ENCODE data around the gene SUMO2. TPM values are rescaled to one million over a fixed set of nuclear protein-coding genes. Genes with fewer than 3 reads are reported as not detected.
A peak's percentile ranks its signal among the peaks of the same experiment; 100 is the strongest.

Gene SUMO2
- total and polyA plus RNA-seq, 2 of the 13 experiments (the other 11 are each of a cell fraction or from before 2014, with no cell fraction given) = 337 to 553 TPM

DNA sequence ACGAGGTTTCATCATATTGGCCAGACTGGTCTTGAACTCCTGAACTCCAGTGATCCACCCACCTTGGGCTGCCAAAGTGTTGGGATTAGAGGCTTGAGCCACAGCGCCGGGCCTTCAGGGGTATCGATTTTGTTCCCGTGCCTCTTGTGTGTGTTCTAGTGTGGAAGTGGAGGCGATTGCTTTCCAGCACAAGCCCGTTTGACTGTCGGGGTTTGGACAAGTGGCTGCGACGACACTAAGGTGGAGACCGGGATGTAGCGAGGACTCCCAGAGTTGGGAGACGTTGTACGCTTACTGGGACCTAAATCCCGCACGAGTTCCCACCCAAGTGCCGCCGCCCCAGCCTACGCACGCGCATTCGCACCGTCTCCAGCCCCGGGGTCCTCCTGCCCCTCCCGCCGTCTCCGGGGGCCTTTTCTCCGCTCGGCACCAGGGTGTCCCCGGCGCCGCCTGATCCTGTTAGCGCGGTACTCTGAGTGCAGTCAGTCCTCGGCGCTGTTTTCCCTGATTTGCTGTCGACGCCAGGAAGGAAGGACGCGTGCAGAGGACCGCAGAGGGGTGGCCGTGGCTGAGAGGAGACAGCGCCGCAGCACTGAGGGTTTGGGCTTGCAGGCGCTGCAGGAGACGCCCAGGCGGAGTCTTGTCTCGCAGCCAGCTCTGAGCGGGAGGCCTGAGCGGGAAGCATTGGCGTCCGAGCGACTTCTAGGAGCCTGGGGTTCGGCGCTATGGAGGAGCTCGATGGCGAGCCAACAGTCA, 22.5 kb upstream of the SUMO2 start, which contains the start of gene NUP85 (continued):
- TF ChIP-seq, protein P1, sequence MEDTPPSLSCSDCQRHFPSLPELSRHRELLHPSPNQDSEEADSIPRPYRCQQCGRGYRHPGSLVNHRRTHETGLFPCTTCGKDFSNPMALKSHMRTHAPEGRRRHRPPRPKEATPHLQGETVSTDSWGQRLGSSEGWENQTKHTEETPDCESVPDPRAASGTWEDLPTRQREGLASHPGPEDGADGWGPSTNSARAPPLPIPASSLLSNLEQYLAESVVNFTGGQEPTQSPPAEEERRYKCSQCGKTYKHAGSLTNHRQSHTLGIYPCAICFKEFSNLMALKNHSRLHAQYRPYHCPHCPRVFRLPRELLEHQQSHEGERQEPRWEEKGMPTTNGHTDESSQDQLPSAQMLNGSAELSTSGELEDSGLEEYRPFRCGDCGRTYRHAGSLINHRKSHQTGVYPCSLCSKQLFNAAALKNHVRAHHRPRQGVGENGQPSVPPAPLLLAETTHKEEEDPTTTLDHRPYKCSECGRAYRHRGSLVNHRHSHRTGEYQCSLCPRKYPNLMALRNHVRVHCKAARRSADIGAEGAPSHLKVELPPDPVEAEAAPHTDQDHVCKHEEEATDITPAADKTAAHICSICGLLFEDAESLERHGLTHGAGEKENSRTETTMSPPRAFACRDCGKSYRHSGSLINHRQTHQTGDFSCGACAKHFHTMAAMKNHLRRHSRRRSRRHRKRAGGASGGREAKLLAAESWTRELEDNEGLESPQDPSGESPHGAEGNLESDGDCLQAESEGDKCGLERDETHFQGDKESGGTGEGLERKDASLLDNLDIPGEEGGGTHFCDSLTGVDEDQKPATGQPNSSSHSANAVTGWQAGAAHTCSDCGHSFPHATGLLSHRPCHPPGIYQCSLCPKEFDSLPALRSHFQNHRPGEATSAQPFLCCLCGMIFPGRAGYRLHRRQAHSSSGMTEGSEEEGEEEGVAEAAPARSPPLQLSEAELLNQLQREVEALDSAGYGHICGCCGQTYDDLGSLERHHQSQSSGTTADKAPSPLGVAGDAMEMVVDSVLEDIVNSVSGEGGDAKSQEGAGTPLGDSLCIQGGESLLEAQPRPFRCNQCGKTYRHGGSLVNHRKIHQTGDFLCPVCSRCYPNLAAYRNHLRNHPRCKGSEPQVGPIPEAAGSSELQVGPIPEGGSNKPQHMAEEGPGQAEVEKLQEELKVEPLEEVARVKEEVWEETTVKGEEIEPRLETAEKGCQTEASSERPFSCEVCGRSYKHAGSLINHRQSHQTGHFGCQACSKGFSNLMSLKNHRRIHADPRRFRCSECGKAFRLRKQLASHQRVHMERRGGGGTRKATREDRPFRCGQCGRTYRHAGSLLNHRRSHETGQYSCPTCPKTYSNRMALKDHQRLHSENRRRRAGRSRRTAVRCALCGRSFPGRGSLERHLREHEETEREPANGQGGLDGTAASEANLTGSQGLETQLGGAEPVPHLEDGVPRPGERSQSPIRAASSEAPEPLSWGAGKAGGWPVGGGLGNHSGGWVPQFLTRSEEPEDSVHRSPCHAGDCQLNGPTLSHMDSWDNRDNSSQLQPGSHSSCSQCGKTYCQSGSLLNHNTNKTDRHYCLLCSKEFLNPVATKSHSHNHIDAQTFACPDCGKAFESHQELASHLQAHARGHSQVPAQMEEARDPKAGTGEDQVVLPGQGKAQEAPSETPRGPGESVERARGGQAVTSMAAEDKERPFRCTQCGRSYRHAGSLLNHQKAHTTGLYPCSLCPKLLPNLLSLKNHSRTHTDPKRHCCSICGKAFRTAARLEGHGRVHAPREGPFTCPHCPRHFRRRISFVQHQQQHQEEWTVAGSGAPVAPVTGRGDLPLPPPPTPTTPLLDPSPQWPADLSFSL (CRISPR knock-in tag; IDR thresholded peaks at IDR 0.05) = no peak
- TF ChIP-seq NCOA5 (CRISPR knock-in tag; IDR thresholded peaks at IDR 0.05) (no peak), TCF12 (IDR thresholded peaks at IDR 0.05) (no peak), TCF12 (CRISPR knock-in tag; IDR thresholded peaks at IDR 0.05) (no peak; the same call in 1 of the 2 replicates), MATR3 (CRISPR knock-in tag; IDR thresholded peaks at IDR 0.05) (no peak), SNAPC2 (CRISPR knock-in tag; IDR thresholded peaks at IDR 0.05) (peak; percentile 85; the same call in 1 of the 2 replicates), ZNF883 (CRISPR knock-in tag; IDR thresholded peaks at IDR 0.05; ENCODE audit: not compliant biosample characterization) (peak; percentile 98), BHLHE40 (IDR thresholded peaks at IDR 0.05; ENCODE audit: low read length) (peak; percentile 52), ZSCAN9 (CRISPR knock-in tag; IDR thresholded peaks at IDR 0.05; ENCODE audit: borderline replicate concordance) (peak; percentile 68; the same call in 1 of the 2 replicates), ZNF792 (CRISPR knock-in tag; IDR thresholded peaks at IDR 0.05) (peak; percentile 85; the same call in 1 of the 2 replicates), POLR2A (IDR thresholded peaks at IDR 0.05; ENCODE audit: insufficient read depth in 1 of 2, low read depth in 2 of 2, low read length in 2 of 2) (peak; percentile 87 to 92), ZNF564 (CRISPR knock-in tag; IDR thresholded peaks at IDR 0.05) (peak; percentile 60; the same call in 1 of the 2 replicates), GATA4 (IDR thresholded peaks at IDR 0.05; ENCODE audit: borderline replicate concordance, low read depth) (no peak; the same call in 1 of the 2 replicates), SUZ12 (IDR thresholded peaks at IDR 0.05; ENCODE audit: low read depth, low read length) (no peak), SMAD3 (CRISPR knock-in tag; IDR thresholded peaks at IDR 0.05) (no peak; the same call in 1 of the 2 replicates), ZNF205 (CRISPR knock-in tag; IDR thresholded peaks at IDR 0.05) (no peak; the same call in 1 of the 2 replicates)
- TF ChIP-seq, protein P2, sequence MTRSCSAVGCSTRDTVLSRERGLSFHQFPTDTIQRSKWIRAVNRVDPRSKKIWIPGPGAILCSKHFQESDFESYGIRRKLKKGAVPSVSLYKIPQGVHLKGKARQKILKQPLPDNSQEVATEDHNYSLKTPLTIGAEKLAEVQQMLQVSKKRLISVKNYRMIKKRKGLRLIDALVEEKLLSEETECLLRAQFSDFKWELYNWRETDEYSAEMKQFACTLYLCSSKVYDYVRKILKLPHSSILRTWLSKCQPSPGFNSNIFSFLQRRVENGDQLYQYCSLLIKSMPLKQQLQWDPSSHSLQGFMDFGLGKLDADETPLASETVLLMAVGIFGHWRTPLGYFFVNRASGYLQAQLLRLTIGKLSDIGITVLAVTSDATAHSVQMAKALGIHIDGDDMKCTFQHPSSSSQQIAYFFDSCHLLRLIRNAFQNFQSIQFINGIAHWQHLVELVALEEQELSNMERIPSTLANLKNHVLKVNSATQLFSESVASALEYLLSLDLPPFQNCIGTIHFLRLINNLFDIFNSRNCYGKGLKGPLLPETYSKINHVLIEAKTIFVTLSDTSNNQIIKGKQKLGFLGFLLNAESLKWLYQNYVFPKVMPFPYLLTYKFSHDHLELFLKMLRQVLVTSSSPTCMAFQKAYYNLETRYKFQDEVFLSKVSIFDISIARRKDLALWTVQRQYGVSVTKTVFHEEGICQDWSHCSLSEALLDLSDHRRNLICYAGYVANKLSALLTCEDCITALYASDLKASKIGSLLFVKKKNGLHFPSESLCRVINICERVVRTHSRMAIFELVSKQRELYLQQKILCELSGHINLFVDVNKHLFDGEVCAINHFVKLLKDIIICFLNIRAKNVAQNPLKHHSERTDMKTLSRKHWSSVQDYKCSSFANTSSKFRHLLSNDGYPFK (CRISPR knock-in tag; IDR thresholded peaks at IDR 0.05; ENCODE audit: borderline replicate concordance) = peak; percentile 92
- TF ChIP-seq, protein P3, sequence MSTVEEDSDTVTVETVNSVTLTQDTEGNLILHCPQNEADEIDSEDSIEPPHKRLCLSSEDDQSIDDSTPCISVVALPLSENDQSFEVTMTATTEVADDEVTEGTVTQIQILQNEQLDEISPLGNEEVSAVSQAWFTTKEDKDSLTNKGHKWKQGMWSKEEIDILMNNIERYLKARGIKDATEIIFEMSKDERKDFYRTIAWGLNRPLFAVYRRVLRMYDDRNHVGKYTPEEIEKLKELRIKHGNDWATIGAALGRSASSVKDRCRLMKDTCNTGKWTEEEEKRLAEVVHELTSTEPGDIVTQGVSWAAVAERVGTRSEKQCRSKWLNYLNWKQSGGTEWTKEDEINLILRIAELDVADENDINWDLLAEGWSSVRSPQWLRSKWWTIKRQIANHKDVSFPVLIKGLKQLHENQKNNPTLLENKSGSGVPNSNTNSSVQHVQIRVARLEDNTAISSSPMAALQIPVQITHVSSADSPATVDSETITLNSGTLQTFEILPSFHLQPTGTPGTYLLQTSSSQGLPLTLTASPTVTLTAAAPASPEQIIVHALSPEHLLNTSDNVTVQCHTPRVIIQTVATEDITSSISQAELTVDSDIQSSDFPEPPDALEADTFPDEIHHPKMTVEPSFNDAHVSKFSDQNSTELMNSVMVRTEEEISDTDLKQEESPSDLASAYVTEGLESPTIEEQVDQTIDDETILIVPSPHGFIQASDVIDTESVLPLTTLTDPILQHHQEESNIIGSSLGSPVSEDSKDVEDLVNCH (CRISPR knock-in tag; IDR thresholded peaks at IDR 0.05) = no peak

All from HepG2 (cell line).